Lower leg skin (tissue), 4 donors: Measurements from ENCODE around the gene MCFD2. TPM values are rescaled to one million over a fixed set of nuclear protein-coding genes. Genes with fewer than 3 reads are reported as not detected.
"Not testable (repeated sequence)": the region's sequence is repeated elsewhere in the genome, so short reads cannot be mapped to it uniquely, and the experiment has no call there.

Source experiments
- DNase-seq, 2 donors: peaks; one replicate each; pipeline ENCODE4 v3.0.0-alpha.2; 2019; ENCODE audit warnings: low spot score in 2 of 2
- H3K4me3 ChIP-seq: fragments of 200-600 bp; sonication (generic); 2 replicates; pipeline ENCODE4 v1.5.1; 2017; ENCODE audit warnings: mild to moderate bottlenecking, low read depth; ENCODE audit not compliant: poor library complexity, severe bottlenecking
- POLR2A ChIP-seq, 2 donors: fragments of 450-650 bp; IDR thresholded peaks; one replicate each; pipeline ENCODE4 v1.6.1; 2016 to 2017; ENCODE audit warnings: antibody characterized with exemption in 2 of 2, mild to moderate bottlenecking in 1 of 2, moderate library complexity in 1 of 2
- WGBS, 2 donors: methylation state at CpG; one replicate each; pipeline ENCODE4 v1.1.5; 2018; 5-methylcytosine and 5-hydroxymethylcytosine counted together
- intact Hi-C: fragments of 100-400 bp; cut with DNase I; formaldehyde crosslinking; loops from one replicate; pipeline ENCODE4 v1.15.0; 2023; ENCODE audit warnings: low total_unique reads
- total RNA-seq, 4 donors: library from RNA; depleted of rRNA; stranded (reverse); fragments of >200 nt; gene quantifications; one replicate each; pipeline ENCODE4 v1.1.0, GENCODE V29; 2016
- TF ChIP-seq, protein P1 (sequence below), 3 donors: fragments of 450-650 bp; IDR thresholded peaks; one replicate each; pipeline ENCODE4 v1.5.1; 2016; ENCODE audit warnings: antibody characterized with exemption in 3 of 3, mild to moderate bottlenecking in 3 of 3, moderate library complexity in 2 of 3

MCFD2 gene
- total RNA-seq, 4 donors from 2014 or later: 32.4 to 43.3 (median 36.1) TPM

GRCh38 chr2:46914578-46915230 lies 902 bp downstream of the MCFD2 start:
- 36 to 37% methylated on average over 11 of the region's 11 CpGs for WGBS, 2 donors
- intact Hi-C loops: no loop called here

DNA sequence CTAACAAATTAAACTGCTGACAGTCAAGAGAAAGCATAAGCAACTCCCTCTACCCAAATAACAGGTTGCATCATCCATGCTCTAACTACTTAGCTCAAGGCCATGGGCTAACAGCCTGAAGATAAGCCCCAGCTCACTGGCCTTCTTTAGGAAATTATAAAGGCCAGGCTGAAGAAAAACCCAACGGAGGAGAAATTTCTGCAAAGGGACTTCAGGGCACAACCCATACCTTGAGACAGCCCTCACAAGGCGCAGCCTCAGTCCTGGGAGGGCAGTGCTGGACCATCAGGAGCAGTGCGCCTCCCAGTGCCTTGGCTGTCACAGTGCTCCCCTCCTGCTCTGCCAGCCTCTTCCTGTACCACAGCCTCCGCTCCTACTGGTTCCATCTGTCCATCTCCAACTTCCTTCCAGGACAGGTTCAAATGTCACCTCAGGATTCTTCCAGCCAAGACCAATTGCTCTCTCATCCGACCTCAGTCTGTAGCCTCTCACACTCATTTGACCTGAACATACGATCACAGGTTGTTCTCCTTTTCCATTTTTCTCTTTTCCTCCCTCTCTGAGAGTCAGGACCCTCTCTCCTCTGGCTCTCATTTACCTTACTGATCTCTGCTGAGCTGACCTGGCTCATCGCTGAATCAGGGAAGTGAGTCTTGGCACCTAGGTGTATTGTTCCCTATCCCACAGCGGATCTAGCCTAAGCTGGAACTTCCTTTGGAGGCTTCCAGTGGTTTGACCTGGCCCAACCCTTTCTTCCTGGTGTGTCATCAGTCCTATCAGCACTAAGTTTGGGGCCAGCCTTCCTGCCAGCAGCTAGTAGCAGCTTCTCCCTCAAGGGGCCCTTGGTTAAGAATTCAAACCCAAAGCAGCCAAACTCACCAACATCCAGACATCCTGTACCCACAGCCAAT lies 1.9 kb downstream of the MCFD2 start:
- WGBS, 2 donors: 76 to 77% methylated on average over 8 of the region's 8 CpGs
- no peak for DNase-seq
- TF ChIP-seq POLR2A (IDR thresholded peaks at IDR 0.05): no peak
- TF ChIP-seq, protein P1, sequence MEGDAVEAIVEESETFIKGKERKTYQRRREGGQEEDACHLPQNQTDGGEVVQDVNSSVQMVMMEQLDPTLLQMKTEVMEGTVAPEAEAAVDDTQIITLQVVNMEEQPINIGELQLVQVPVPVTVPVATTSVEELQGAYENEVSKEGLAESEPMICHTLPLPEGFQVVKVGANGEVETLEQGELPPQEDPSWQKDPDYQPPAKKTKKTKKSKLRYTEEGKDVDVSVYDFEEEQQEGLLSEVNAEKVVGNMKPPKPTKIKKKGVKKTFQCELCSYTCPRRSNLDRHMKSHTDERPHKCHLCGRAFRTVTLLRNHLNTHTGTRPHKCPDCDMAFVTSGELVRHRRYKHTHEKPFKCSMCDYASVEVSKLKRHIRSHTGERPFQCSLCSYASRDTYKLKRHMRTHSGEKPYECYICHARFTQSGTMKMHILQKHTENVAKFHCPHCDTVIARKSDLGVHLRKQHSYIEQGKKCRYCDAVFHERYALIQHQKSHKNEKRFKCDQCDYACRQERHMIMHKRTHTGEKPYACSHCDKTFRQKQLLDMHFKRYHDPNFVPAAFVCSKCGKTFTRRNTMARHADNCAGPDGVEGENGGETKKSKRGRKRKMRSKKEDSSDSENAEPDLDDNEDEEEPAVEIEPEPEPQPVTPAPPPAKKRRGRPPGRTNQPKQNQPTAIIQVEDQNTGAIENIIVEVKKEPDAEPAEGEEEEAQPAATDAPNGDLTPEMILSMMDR (IDR thresholded peaks at IDR 0.05): no peak

More at GRCh38 chr2:46914578-46915230, 902 bp downstream of the MCFD2 start:
- DNase-seq: no peak
- H3K4me3 ChIP-seq: peak overlapping the region; percentile 88
- TF ChIP-seq, protein P1 (IDR thresholded peaks at IDR 0.05): no peak
- no peak for TF ChIP-seq POLR2A (IDR thresholded peaks at IDR 0.05)

GRCh38 chr2:46909771-46910419 lies 5.7 kb downstream of the MCFD2 start:
- DNase-seq: no peak
- intact Hi-C loops: no loop called here
- 71 to 73% methylated on average over 6 of the region's 6 CpGs for WGBS, 2 donors
- no peak overlapping the region for H3K4me3 ChIP-seq
- no peak for TF ChIP-seq POLR2A (IDR thresholded peaks at IDR 0.05)
- TF ChIP-seq, protein P1 (IDR thresholded peaks at IDR 0.05): no peak

More for the DNA sequence above, 1.9 kb downstream of the MCFD2 start:
- no peak overlapping the region for H3K4me3 ChIP-seq
- intact Hi-C loops: no loop called here

DNA sequence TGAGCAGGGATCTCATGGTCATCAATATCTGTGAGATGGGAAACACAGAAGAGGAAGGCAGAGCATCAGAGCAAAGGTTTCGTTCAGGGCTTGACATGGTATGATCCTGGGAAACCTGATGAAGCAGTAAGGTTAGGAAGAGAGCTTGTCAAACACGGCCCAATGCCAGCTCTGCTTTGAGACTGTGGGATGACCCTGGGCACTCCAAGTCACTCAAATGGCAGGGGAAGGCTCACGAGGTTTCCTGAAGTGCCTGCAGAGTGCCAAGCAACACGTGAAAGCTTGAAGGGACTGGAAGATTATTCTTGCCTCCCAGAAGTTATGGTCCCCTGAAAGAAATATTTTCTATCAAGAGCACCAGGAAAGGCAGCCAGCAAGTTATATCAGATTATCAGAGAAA lies 6.5 kb downstream of the MCFD2 start:
- TF ChIP-seq, protein P1 (IDR thresholded peaks at IDR 0.05): no peak
- TF ChIP-seq POLR2A (IDR thresholded peaks at IDR 0.05): no peak
- intact Hi-C loops: no loop called here
- 70 to 73% methylated on average over 4 of the region's 4 CpGs for WGBS, 2 donors
- no peak overlapping the region for H3K4me3 ChIP-seq
- DNase-seq: no peak

- H3K4me3 ChIP-seq, DNase-seq, intact Hi-C loops: not testable (repeated sequence)
- WGBS, 2 donors: 94 to 96% methylated on average over 10 of the region's 10 CpGs
These were observed 10.5 kb downstream of the MCFD2 start for GRCh38 chr2:46904908-46905678.

GRCh38 chr2:46902980-46903379 lies 12.6 kb downstream of the MCFD2 start:
- DNase-seq, H3K4me3 ChIP-seq, intact Hi-C loops: not testable (repeated sequence)
- WGBS, 2 donors: 74 to 83% methylated on average over 6 of the region's 6 CpGs
